Activated CD4-positive, alpha-beta T cell treated with anti-CD3 and anti-CD28 coated beads, Interleukin-2, amount 50 U/mL, for 1 hour (primary cell): ENCODE data around the gene TBC1D22B.
A peak's percentile ranks its signal among the peaks of the same experiment; 100 is the strongest.

Experiments
- DNase-seq: peaks from one replicate; pipeline ENCODE4 v3.0.0-alpha.2; 2020

TBC1D22B gene

DNA sequence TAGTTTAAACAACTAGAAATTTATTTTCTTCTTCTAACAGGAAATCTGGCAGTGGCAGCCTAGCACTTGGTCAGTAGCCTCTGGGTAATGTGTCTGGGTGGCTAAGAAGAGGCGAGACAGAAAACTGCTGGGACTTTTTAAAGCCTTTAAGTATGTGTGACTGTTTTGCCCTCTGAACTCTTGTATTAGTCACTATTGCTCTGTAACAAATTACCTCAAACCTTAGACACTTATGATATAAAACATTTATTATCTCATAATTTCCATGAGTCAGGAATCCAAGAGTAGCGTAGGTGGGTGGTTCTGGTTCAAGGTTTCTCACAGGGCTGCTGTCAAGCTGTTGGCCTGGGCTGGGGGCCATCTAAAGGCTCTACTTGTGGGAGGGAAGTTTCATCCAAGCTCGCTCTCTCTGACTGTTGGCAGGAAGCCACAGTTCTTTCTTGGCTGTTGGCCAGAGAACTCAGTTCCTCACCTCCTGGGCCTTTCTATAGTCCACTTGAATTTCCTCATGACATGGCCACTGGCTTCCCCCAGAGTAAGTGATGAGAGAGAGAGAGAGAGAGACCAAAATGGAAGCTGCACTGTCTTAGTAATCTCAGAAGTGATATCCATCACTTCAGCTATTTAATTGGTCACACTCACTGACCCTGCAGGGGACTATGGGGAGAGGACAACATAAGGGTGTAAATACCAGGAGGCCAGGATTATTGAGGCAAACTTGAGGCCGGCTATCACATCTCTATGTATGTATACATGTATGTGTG lies 17.4 kb upstream of the TBC1D22B start:
- peak; percentile 35 for DNase-seq

DNA sequence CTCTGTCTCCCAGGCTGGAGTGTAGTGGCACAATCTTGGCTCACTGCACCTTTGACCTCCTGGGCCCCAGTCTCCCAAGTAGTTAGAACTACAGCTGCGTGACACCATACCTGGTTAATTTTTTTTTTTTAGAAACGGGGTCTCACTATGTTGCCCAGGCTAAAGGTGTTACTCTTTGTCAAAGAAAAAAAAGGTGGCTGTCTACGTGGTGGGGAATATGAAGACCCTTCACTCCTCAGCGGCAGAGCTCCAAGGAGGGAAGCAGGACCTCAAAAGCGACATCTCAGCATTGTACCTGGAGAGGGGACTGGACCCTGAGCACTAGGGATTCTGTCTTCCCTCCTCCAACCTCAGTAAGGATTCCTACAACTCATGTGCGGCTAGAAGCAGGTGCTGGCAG lies 16.4 kb upstream of the TBC1D22B start:
- no peak for DNase-seq

DNA sequence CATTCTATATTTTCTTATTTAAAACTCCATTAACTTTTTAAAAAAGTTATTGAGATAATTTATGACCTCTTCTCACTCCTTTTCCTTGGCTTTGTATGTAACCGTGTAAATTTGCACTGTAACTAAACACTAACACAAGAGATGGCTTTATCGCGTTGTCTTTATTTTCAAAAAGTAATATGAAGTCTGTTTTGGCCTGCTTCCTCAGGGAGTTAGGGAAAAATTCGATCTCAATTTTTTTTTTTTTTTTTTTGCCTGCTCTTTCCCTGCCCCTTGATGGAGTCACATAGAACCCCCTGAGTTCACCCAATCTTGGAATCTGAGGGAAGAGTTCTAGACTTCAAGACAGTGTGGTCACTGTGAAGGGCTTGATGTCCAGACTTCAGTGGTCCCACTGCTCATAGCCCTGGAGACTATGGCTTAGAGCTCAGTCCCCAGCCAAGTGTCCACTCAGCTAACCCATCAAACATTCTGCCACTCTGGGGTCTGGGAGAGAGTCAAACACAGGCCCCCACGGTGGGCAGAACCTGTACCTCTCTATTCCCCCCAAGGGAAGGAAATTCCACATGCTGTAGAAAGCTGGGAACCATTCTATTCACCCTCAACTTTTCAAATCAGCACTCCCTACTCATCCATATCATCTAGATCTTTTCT lies 15.7 kb upstream of the TBC1D22B start:
- no peak for DNase-seq

DNA sequence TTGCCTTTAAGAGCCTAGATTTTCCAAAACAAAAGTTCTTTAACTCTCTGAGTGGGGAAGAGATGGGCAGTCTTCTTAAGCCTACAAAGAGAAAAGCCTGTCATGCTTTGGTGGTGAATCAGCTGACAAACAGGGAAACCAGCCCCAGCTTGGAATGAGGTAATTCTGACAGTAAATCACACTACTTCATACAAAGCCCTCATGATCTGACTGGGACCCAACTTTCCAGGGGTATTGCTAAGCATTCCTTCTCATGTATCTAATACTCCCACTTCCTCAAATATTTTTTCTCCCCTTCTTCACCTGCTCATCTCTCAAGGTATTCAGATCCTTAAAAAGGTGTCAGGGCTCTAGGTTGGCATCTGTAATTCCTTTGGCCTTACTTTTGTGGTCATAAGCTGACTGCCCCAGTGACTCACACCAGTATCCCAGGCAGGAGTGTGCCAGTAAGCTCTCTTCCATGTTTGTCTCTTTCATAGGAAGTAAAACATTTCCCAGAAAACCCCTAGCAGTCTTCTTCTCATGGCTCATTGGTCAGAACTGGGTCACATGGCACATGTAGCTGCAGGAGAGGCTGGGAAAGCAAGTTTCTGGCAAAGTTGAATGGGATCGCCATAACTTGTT lies 15.0 kb upstream of the TBC1D22B start:
- no peak for DNase-seq

DNA sequence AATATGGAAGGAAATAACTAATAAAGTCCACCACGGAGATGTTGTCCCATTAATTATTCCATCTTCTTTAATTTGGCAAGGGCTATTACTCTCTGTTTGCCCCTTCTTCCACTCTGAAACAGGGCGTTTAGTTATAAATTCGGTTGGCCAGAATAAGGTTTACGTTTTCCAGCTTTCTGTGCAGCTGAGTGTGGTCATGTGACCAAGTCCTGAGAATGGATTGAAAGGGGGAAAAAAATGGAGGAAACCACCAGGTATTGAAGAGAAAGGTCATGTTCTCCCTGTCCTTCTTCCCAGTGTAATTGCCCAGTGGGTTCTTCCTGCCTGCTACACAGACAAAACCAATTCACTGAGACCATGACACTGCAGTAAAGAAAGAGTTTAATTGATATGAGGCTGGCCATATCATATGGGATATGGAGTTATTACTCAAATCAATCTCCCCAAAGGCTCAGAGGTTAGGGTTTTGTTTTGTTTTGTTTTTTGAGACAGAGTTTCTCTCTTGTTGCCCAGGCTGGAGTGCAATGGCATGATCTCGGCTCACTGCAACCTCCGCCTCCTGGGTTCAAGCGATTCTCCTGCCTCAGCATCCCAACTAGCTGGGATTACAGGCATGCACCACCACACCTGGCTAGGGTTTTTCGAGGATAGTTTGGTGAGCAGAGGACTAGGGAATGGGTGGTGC lies 14.3 kb upstream of the TBC1D22B start:
- no peak for DNase-seq

DNA sequence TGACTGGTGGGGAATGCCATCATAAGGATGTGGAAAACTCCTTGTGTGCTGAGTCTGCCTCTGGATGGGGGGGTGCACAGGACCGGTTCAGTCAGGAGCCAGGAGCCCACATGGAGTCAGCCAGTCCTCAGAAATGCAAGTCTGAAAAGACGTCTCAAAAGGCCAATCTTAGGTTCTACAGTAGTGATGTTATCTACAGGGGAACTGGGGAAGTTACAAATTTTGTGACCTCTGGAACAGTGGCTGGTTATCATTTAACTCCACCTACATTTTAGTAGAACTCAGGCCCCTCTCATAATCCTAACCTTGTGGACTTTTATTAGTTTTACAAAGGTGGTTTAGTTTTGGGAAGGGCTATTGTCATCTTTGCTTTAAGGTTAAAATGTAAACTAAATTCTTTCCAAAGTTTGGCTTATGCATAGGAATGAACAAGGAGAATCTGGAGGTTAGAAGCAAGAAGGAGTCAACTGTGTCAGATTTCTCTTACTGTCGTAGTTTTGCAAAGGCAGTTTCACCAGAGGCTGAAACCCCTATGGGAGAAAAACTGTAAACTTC lies 13.7 kb upstream of the TBC1D22B start:
- no peak for DNase-seq

DNA sequence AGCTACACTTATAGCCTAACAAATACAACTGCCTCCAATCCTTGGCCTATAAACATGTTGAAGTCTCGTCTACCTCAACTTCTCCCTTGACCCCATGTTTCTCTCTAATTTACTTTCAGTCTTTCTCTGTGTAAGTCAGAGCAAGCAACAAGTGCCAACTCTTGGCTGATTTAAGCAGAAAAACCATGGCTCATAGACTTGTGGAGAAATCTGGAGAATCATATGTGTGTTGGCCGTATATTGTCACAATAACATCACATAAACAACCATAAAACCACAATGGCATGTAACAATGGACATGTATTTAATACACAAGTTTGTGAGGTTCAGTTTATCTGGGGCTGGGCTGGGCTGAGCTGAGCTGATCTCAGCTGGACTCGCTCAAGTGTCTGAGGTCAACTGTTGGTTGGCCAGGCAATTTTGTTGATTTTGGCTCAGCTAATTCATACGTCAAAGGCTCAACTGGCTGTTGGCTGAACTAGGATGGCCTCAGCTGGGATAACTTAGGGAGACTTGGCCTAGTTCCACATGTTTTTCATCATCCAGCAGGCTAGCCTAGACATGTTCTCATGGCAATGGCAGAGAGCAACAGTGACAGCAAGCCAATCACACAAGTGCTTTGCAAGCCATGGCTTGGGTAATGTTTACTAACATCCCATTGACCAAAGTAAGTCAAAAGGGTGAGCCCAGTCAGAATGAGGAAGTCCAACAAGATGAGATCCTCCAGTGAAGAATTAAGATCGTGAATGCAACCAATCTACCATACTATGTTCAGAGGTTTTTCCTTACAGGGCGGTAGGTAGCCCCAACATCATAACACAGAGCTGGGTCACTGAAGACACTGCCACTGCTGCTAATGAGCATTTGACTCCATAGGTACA lies 12.9 kb upstream of the TBC1D22B start:
- DNase-seq: no peak

DNA sequence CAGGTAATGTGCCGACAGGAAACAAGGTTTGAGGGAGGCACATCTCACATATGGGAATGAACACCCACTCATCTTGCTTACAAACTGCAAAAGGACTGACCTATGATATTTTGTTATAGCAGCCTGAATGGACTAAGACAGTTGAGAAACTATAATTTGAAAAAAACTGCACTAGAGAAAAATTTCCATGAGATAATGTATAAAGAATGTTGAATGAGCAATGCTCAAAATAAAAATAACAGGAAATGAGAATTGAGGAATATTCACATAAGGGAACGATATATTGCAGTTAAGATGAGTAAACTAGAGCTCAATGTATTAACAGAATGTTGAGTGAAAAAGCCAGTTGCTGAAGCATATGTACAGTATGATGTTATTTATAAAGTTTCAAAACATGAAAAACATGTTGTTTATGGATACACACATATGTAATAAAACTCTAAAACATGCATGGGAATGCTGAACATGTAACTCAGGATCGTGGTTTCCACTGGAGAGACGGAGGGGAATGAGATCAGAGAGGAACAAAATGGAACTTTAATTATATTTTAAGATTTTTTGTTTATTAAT lies 6.3 kb upstream of the TBC1D22B start:
- DNase-seq: no peak

DNA sequence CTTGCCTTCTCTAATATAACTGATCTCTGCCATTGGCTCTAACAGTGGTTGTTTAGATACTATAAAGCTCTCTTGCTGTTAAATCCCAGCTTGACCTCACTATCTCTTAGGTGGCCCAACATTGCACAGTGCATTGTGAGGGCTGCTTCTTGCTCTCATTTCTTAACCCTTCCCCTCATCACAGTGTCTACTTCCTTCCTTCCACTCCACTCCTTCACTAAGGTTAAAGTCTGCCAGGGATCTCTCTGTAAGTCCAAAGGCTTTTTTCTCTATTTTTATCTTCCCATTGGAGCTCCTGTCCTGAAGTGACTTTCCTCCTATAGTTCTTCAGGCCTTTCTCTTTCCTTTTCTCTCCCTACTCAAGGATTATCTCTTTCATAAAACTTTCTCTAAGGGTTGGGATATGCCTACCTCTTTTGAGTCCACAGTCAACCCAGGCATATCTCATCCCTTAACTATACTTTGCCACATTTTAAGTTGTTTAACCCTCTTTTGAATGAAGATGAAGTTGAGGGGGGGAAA lies 4.0 kb upstream of the TBC1D22B start:
- DNase-seq: no peak

DNA sequence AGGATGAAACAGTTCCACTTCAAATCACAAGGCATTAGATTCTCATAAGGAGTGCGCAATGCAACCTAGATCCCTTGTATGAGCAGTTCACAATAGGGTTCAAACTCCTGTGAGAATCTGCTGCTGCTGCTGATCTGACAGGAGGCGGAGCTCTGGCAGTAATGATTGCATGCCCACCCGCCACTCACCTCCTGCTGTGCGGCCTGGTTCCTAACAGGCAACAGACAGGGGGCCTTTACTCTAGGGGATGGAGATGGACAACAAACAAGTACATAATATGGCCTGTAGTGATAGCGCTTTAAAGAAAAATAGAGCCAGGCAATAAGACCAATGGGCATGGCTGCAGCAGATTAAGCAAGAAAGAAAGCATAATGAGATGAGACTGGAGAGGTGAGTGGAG lies 2.7 kb upstream of the TBC1D22B start:
- no peak for DNase-seq

DNA sequence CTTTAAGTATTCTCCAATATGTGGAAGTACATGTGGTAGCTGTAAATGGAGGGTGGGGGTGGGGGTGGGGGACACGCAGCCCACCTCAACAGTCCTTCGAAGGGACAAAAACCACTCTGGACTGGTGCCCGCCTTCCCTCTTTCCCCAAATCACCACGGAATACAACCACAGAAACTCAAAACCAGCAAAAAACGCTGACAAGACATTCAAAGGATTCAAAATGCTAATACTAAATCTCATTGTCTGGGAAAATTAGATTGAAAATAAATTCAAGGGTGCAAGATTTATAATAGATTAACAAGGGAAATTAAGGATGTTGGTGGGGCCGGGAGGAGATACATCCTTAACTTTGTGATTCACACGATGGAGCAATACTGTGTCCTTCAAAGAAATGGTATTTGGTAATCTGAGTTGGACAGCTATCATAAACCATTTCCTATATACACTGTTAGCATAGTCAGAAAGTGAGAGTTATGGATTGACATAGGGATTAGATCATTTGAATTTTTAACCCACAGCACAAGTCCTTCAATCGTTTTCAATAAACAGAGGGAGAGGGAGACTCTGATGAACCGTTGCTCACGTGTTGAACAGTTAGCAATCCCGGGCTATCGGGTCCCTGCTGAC lies 766 bp upstream of the TBC1D22B start:
- DNase-seq: no peak

DNA sequence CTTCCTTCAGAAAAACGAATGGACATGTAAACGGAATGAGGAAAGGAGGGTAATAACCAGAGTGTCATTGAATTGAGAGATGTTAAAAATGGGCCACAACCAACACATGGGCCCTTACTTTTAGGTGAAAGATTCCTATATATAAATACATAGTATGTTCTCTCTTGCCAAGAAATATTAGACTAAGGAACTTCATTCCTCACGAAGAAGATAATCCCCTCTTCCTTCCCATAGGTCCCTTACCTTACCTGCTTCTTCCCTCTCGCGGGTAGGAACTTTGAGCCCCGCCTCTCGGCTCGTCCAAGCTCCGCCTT lies 295 bp upstream of the TBC1D22B start:
- DNase-seq: no peak

DNA sequence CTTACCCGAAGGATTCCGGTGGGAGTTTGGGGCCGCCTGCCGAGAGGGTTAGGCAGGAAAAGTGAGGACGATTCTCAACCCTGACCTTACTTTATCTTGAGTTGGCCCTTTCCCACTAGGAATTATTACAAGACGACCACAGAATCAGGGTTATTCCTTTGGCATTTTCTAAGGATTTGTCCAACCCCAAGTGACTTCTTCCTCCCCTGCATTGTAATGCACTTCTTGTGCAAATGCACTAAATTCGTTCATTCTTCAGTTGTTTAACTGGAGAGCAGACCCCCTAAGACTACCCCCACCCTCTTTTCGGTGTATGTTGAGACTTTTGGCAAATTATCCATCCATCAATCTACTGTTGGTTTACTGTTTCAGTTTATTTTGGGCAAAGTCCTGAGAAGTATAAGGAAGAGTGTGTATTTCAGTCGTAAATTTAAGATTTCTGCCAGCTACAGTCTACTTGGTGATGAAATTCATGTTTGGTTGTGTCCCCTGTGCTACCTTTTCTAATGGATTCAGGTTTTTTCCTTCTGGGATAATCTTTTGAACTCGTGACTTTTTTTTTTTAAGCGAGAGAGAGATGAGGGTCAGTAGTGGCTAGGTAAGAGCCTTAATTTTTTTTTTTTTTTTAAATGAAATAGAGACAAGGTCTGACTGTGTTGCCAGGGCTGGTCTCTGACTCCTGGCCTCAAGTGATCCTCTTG lies 983 bp downstream of the TBC1D22B start:
- no peak for DNase-seq

DNA sequence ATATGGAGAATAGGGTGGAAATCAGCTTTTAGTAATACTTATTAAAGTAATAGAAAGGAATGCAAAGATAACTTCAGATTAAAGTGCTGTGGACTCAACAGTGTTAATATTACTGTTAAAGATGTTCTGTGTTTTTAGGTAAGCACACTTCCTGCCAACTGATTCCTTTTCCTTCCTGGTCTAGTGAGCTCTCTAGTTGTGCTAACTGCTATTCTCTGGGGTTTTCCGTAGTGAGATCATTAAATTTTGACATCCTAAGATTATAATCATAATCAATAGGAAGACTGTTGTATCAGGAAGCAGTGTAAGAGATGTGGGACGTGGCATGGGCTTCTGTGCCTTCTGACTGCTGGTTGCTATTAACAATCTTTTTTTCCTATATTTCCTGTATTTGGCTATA lies 1.6 kb downstream of the TBC1D22B start:
- DNase-seq: no peak

DNA sequence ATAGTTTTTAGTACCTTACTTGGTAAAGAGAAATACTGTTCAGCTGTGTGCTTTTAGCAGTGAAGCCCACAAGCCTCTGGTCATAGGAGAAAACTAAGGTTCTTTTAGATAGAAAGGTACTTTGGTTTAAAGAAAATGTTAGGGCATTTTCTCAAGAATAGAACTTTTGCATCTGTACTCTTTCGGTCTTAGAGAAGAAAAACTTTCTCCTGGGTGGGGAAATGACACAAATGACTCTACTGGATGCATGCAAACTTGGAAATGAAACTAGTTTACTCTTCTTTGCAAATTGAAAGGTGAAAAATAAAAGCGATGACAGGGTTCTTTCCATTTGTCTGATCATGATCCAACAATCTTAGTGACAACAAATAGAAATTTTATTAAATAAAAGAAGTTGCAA lies 2.5 kb downstream of the TBC1D22B start:
- no peak for DNase-seq

DNA sequence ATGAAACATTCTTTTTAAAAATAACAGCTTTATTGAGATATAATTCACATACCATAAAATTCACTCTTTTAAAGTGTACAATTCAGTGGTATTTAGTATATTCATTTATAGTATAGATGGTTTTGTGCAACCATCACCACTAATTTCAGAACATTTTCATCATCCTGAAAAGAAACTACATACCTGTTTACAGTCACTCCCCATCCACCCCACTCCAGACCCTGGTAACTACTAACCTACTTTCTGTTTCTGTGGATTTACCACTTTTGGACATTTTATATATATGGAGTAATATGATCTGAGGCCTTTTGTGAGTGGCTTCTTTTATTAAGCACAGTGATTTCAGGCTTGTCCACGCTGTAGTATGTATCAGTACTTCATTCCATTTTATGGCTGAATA lies 2.9 kb downstream of the TBC1D22B start:
- no peak for DNase-seq

DNA sequence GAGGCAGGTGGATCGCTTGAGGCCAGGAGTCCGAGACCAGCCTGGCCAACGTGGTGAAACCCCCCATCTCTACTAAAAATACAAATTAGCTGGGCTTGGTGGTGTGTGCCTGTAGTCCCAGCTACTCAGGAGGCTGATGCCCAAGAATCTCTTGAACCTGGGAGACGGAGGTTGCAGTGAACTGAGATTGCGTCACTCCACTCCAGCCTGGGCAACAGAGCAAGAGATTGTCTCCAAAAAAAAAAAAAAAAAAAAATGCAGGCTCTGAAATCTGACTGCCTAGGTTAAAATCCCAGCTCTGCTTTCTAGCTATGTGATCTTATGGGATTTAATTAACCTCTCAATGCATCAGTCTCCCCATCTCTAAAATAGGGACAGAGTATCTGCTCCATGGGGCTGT lies 3.6 kb downstream of the TBC1D22B start:
- DNase-seq: no peak

DNA sequence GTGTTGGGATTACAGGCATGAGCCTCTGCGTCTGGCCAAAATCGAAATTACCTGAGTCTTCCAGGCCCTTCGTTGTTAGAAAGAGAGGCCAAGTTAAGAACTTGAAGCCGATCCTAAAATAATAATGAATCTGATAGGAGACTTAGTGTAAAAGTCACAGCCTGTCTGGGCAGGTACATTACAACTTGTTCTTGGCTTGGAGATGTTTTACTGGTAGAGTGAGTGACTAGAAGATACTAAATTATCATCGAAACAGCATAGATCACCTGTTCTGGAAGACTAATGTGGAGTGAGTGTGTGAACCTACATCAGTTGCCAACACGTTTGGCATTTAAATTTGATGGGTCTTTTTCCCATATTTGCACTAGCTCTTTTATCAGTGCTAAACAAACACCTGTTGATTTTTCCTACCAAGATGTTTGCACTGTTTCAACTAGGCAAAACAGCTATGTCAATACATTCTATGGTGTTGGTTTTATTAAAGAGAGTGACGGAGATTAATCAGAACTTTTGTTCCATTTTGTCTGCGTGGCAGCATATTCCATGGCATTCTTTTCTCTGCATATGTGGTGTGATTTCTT lies 5.0 kb downstream of the TBC1D22B start:
- DNase-seq: no peak

DNA sequence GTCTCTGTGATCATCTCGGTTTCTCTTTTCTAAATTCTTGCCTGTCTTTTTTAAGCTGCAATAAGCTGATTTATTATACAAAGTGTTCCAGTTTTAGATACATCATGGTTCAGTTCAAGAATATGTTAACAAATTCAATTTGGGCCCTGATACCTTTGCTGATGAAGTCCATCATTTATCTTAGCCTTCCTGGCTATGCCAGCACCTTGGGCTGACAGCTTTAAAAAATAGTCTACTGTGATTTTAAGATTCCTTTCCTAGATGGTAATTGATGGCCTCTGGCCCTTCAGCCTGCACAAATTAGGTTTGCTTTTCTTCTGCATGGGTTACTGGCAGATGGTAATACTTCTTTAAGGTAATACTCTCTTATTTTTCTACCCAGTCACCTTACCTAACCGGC lies 7.4 kb downstream of the TBC1D22B start:
- no peak for DNase-seq

DNA sequence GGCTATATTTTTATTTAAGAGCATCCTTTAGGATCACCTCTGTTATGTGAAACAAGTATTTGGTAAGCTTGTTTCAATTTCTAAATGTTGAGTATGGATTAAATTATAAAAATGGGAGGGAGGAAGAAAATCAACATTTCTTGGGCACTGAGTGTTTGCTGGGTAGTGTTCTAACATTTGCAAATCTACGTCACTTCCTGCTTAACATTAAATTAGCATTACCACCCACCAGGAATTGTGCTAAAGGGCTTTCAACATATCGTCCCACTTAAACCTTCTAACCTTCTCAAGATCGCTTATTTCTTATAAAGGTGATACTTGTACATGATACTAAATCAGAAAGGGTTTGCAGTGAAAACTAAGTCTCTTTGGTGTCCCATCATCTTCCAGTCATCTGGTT lies 8.3 kb downstream of the TBC1D22B start:
- DNase-seq: no peak
